NCI-H1417 treated with DMSO at 0.1 percent for 48 hours (cell line): ENCODE data around the gene HOXC10.

Experiments used
- DNase-seq: peaks from one replicate; lab custom pipeline; 2025; lab: John Stamatoyannopoulos, UW

Gene HOXC10

GRCh38 chr12:53965281-53966084 is 19.5 kb upstream of the HOXC10 start:
- no peak for DNase-seq

- no peak for DNase-seq
These were observed 18.9 kb upstream of the HOXC10 start for GRCh38 chr12:53966085-53966384.

- DNase-seq = no peak
These were observed 18.4 kb upstream of the HOXC10 start for GRCh38 chr12:53966385-53967133.

GRCh38 chr12:53967421-53967925 is 17.5 kb upstream of the HOXC10 start:
- no peak for DNase-seq

- no peak for DNase-seq
These were observed 16.5 kb upstream of the HOXC10 start for GRCh38 chr12:53968214-53969127.

- DNase-seq = no peak
These were observed 15.2 kb upstream of the HOXC10 start for GRCh38 chr12:53969588-53970259.

- DNase-seq = no peak
These were observed 14.5 kb upstream of the HOXC10 start for GRCh38 chr12:53970451-53970850.

GRCh38 chr12:53971129-53971528 is 13.8 kb upstream of the HOXC10 start:
- no peak for DNase-seq

- DNase-seq = no peak
These were observed 13.3 kb upstream of the HOXC10 start for GRCh38 chr12:53971686-53972085.

GRCh38 chr12:53972152-53972702 is 12.7 kb upstream of the HOXC10 start:
- no peak for DNase-seq

GRCh38 chr12:53972722-53973235 is 12.2 kb upstream of the HOXC10 start, which contains the start of gene HOXC11:
Gene HOXC11, plus strand, starts transcription at chr12:53973126. Its CDS starts 116 bp downstream, at chr12:53973242.
- no peak for DNase-seq

GRCh38 chr12:53973236-53974042 is 11.5 kb upstream of the HOXC10 start:
- no peak for DNase-seq

- DNase-seq = no peak
These were observed 10.6 kb upstream of the HOXC10 start, which contains the start of gene HOTAIR for GRCh38 chr12:53974084-53975063. Gene HOTAIR, minus strand, starts transcription at chr12:53974954.

GRCh38 chr12:53975064-53975471 is 9.9 kb upstream of the HOXC10 start:
- DNase-seq = no peak

- no peak for DNase-seq
These were observed 9.3 kb upstream of the HOXC10 start for GRCh38 chr12:53975479-53976152.

- no peak for DNase-seq
These were observed 8.6 kb upstream of the HOXC10 start for GRCh38 chr12:53976172-53976822.

- no peak for DNase-seq
These were observed 7.9 kb upstream of the HOXC10 start for GRCh38 chr12:53976823-53977595.
